Gastroesophageal sphincter (tissue), 4 donors: ENCODE data around the gene KIAA0586. TPM values are rescaled to one million over a fixed set of nuclear protein-coding genes. Genes with fewer than 3 reads are reported as not detected.

Source experiments
- ATAC-seq: fragments of 150-250 bp; one replicate; pipeline ENCODE4 v1.9.1; 2016; ENCODE audit warnings: mild to moderate bottlenecking, moderate library complexity
- H3K27ac ChIP-seq, 4 donors: fragments of 200-600 bp; sonication (generic) in 3 of 4; 1 replicate in 3 of 4; 2 replicates in 1 of 4; pipeline ENCODE4 v1.5.1; 2016 to 2019
- H3K27me3 ChIP-seq: fragments of 200-600 bp; sonication (generic); one replicate; pipeline ENCODE4 v1.5.1; 2019
- H3K36me3 ChIP-seq, 2 donors: fragments of 200-600 bp; sonication (generic); one replicate each; pipeline ENCODE4 v1.5.1; 2019; ENCODE audit warnings: control low read depth in 1 of 2
- H3K4me1 ChIP-seq, 3 donors: fragments of 200-600 bp; sonication (generic); 1 replicate in 2 of 3; 2 replicates in 1 of 3; pipeline ENCODE4 v1.5.1; 2016 to 2019; ENCODE audit warnings: control low read depth in 2 of 3
- H3K4me3 ChIP-seq, 2 donors: fragments of 200-600 bp; sonication (generic); one replicate each; pipeline ENCODE4 v1.5.1; 2019; ENCODE audit warnings: mild to moderate bottlenecking in 1 of 2, moderate library complexity in 1 of 2
- H3K9me3 ChIP-seq, 3 donors: fragments of 200-600 bp; sonication (generic); one replicate each; pipeline ENCODE4 v1.5.1; 2017 to 2019; ENCODE audit warnings: control low read depth in 2 of 3
- EP300 ChIP-seq: sonication (generic); formaldehyde crosslinking; IDR thresholded peaks from one replicate; pipeline ENCODE4 v1.6.1; 2017; ENCODE audit warnings: antibody characterized with exemption, mild to moderate bottlenecking
- POLR2A ChIP-seq, 2 donors: fragments of 450-650 bp; IDR thresholded peaks; one replicate each; pipeline ENCODE4 v1.6.1; 2017; ENCODE audit warnings: antibody characterized with exemption in 2 of 2, mild to moderate bottlenecking in 2 of 2, moderate library complexity in 1 of 2
- POLR2AphosphoS5 ChIP-seq: sonication (generic); formaldehyde crosslinking; IDR thresholded peaks from one replicate; pipeline ENCODE4 v1.6.1; 2017; ENCODE audit warnings: antibody characterized with exemption
- WGBS, 2 donors: methylation state at CpG; one replicate each; pipeline ENCODE4 v1.1.5; 2018; ENCODE audit warnings: low coverage in 1 of 2; 5-methylcytosine and 5-hydroxymethylcytosine counted together
- total RNA-seq, 4 donors: library from RNA; depleted of rRNA; stranded (reverse); fragments of >200 nt; gene quantifications; one replicate each; pipeline ENCODE4 v1.1.0, GENCODE V29; 2016
- TF ChIP-seq, protein P1 (sequence below), 4 experiments: fragments of 200-600 bp in 2 of 4; fragments of 450-650 bp in 2 of 4; sonication (generic) in 1 of 4; IDR thresholded peaks; one replicate each; pipeline ENCODE4 v1.5.1; 2017 to 2019; ENCODE audit warnings: antibody characterized with exemption in 4 of 4, mild to moderate bottlenecking in 2 of 4, moderate library complexity in 2 of 4

The KIAA0586 gene
- total RNA-seq, 4 donors from 2014 or later, result 11.6 to 22.4 (median 18.0) TPM

DNA sequence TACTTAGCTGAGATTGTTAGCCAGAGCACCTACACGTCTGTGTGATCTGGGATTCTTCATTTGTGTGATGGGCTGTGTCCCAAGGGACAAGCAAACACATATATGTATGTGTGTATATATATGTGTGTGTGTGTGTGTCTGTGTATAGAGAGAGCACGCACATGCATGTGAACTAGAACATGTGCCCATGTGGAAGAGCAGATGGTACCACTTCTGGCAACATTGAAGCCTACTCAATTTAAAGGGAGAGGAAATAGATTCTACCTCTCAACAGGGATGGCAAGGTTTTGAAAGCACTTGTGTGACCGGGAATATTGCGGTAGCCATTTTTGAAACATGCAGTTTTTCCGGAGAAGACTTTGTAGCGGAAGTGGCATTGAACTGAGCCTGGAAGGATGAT is 30.4 kb upstream of the KIAA0586 start:
- 78 to 91% methylated on average over 3 to 6 of the region's 6 CpGs for WGBS, 2 donors
- Histone ChIP-seq H3K4me3 (no peak overlapping the region), H3K27ac (no peak overlapping the region), H3K27me3 (no peaks in the 10 kb centered on the region), H3K9me3 (no peaks in the 10 kb centered on the region), H3K4me1 (peaks cover 0 to 17% (median 0%) of the 10 kb centered on the region in 3 donors), H3K36me3 (no peaks in the 10 kb centered on the region)
- no peak for ATAC-seq
- TF ChIP-seq, protein P1, sequence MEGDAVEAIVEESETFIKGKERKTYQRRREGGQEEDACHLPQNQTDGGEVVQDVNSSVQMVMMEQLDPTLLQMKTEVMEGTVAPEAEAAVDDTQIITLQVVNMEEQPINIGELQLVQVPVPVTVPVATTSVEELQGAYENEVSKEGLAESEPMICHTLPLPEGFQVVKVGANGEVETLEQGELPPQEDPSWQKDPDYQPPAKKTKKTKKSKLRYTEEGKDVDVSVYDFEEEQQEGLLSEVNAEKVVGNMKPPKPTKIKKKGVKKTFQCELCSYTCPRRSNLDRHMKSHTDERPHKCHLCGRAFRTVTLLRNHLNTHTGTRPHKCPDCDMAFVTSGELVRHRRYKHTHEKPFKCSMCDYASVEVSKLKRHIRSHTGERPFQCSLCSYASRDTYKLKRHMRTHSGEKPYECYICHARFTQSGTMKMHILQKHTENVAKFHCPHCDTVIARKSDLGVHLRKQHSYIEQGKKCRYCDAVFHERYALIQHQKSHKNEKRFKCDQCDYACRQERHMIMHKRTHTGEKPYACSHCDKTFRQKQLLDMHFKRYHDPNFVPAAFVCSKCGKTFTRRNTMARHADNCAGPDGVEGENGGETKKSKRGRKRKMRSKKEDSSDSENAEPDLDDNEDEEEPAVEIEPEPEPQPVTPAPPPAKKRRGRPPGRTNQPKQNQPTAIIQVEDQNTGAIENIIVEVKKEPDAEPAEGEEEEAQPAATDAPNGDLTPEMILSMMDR (IDR thresholded peaks at IDR 0.05), result no peak
- TF ChIP-seq POLR2AphosphoS5 (no peak), POLR2A (IDR thresholded peaks at IDR 0.05) (no peak), EP300 (no peak)

DNA sequence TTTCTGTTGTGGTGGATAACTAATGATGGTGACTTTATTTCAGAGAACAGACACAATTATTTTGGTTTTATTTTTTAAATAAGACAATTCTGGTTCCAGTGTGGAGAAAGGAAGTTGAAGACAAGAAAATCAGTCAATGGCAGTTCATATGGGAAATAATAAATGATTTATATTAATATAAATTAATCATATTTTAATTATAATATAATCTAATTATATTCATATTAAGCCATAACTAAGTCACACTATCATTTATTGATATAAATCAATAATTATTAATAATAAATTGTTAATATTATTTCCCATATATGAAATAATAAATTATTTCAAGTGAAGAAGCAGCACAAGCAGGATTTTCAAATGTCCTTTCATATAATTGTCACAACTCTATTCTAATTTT is 29.0 kb upstream of the KIAA0586 start:
- no peaks in the 10 kb centered on the region for H3K27me3 ChIP-seq
- H3K36me3 ChIP-seq, result no peaks in the 10 kb centered on the region
- H3K27ac ChIP-seq, result no peak overlapping the region
- peaks cover 0 to 17% (median 0%) of the 10 kb centered on the region in 3 donors for H3K4me1 ChIP-seq
- H3K9me3 ChIP-seq, result no peaks in the 10 kb centered on the region
- TF ChIP-seq, protein P1 (IDR thresholded peaks at IDR 0.05), result no peak
- no peak for ATAC-seq
- H3K4me3 ChIP-seq, result no peak overlapping the region

DNA sequence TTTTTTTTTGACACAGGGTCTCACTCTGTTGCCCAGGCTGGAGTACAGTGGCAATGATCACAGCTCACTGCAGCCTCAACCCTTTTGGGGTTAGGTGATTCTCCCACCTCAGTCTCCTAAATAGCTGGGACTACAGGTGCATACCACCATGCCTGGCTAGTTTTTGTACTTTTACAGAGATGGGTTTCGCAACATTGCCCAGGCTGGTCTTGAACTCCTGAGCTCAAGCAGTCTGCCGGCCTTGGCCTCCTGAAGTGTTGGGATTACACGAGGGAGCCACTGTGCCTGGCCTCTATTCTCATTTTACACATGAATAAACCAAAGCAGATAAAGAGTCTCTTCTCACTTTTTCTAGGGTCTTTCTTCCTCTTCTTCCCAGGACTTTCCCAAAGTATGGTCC is 28.6 kb upstream of the KIAA0586 start:
- 86 to 87% methylated on average over 2 to 3 of the region's 3 CpGs for WGBS, 2 donors
- H3K27ac ChIP-seq, result no peak overlapping the region
- no peak for ATAC-seq
- H3K4me3 ChIP-seq, result no peak overlapping the region
- H3K4me1 ChIP-seq, result peaks cover 0 to 17% (median 0%) of the 10 kb centered on the region in 3 donors
- no peaks in the 10 kb centered on the region for H3K36me3 ChIP-seq
- H3K9me3 ChIP-seq, result no peaks in the 10 kb centered on the region
- no peaks in the 10 kb centered on the region for H3K27me3 ChIP-seq
- TF ChIP-seq POLR2A (IDR thresholded peaks at IDR 0.05), result no peak
- no peak for TF ChIP-seq EP300
- no peak for TF ChIP-seq POLR2AphosphoS5
- TF ChIP-seq, protein P1 (IDR thresholded peaks at IDR 0.05), result no peak

DNA sequence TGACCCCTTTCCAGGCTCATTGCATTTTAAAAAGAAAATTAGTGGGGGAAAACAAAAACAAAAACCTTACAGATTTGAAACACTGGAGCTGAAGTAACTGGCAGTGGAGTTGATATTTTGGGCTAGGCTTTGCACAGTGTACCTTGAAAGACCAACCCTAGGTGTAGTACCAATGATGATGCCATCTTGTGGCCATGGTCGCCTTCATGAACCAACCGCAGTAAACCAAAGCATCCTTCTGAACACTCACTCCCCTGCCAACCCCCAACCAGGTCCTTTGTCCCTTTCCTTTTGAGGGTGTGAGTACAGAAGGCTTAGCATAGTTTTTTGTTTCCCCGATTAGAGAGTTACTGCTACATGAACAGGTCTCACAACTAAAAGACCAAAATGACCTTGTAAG is 25.9 kb upstream of the KIAA0586 start:
- H3K36me3 ChIP-seq, result no peaks in the 10 kb centered on the region
- ATAC-seq, result no peak
- peaks cover 0 to 2% (median 0%) of the 10 kb centered on the region in 3 donors for H3K4me1 ChIP-seq
- WGBS, 2 donors, result 91 to 100% methylated on average over 3 of the region's 3 CpGs
- TF ChIP-seq POLR2A (IDR thresholded peaks at IDR 0.05), result no peak
- no peak for TF ChIP-seq EP300
- TF ChIP-seq, protein P1 (IDR thresholded peaks at IDR 0.05), result no peak
- no peak for TF ChIP-seq POLR2AphosphoS5
- no peaks in the 10 kb centered on the region for H3K9me3 ChIP-seq
- no peak overlapping the region for H3K27ac ChIP-seq
- no peaks in the 10 kb centered on the region for H3K27me3 ChIP-seq
- no peak overlapping the region for H3K4me3 ChIP-seq

DNA sequence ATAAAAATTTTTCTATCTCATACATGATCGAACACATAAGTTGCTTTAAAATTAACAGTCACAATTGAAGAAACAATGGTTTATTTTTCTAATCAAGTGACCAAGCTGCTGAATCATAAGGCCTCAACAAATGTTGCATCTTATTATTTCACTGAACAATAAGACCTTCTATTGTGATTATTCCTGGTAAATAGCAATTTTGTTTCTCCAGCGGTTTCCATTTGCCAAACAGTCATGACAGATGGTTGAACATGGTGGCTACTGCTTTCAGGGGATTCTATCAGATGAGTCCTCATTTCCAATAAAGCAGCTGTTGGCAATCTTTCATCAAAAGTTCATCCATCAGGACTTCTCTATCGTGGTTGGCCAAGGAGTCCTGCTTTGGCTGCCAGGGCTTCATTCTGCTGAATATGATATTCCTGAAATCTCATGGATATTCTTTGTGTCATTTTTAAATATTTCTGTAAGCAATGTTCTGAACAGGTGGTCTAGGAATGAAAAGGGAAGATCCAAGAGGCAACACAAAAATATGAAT is 18.8 kb upstream of the KIAA0586 start:
- peaks cover 5 to 54% of the 10 kb centered on the region in 2 donors for H3K36me3 ChIP-seq
- H3K4me3 ChIP-seq, result no peak overlapping the region
- H3K9me3 ChIP-seq, result no peaks in the 10 kb centered on the region
- 73 to 95% methylated on average over 3 of the region's 3 CpGs for WGBS, 2 donors
- no peak overlapping the region for H3K27ac ChIP-seq
- ATAC-seq, result no peak
- no peaks in the 10 kb centered on the region for H3K27me3 ChIP-seq
- TF ChIP-seq, protein P1 (IDR thresholded peaks at IDR 0.05), result no peak
- TF ChIP-seq POLR2A (IDR thresholded peaks at IDR 0.05), result no peak
- TF ChIP-seq EP300, result no peak
- TF ChIP-seq POLR2AphosphoS5, result no peak
- H3K4me1 ChIP-seq, result no peaks in the 10 kb centered on the region
